Upper lobe of left lung (tissue), 4 donors: Measurements from ENCODE around the gene USP37.

ENCODE experiments used
- CTCF ChIP-seq, 6 experiments: fragments of 450-650 bp in 4 of 6; fragments of 200-600 bp in 2 of 6; sonication (generic) in 2 of 6; IDR thresholded peaks; one replicate each; pipeline ENCODE4 v1.5.1; 2016 to 2019; ENCODE audit warnings: antibody characterized with exemption in 6 of 6
- EP300 ChIP-seq, 4 donors: sonication (generic); formaldehyde crosslinking; IDR thresholded peaks; one replicate each; pipeline ENCODE4 v1.5.1; 2017; ENCODE audit warnings: antibody characterized with exemption in 4 of 4, control low read depth in 2 of 4

GRCh38 chr2:218472988-218473387, 95.2 kb downstream of the USP37 start:
- TF ChIP-seq CTCF (IDR thresholded peaks at IDR 0.05) (no peak), EP300 (IDR thresholded peaks at IDR 0.05) (no peak)
